ENCODE measurements around the gene C10orf71. TPM values are rescaled to one million over a fixed set of nuclear protein-coding genes. Genes with fewer than 3 reads are reported as not detected.
A peak's percentile ranks its signal among the peaks of the same experiment; 100 is the strongest.

C10orf71 gene
- total RNA-seq, 2 experiments from 2014 or later = not detected

DNA sequence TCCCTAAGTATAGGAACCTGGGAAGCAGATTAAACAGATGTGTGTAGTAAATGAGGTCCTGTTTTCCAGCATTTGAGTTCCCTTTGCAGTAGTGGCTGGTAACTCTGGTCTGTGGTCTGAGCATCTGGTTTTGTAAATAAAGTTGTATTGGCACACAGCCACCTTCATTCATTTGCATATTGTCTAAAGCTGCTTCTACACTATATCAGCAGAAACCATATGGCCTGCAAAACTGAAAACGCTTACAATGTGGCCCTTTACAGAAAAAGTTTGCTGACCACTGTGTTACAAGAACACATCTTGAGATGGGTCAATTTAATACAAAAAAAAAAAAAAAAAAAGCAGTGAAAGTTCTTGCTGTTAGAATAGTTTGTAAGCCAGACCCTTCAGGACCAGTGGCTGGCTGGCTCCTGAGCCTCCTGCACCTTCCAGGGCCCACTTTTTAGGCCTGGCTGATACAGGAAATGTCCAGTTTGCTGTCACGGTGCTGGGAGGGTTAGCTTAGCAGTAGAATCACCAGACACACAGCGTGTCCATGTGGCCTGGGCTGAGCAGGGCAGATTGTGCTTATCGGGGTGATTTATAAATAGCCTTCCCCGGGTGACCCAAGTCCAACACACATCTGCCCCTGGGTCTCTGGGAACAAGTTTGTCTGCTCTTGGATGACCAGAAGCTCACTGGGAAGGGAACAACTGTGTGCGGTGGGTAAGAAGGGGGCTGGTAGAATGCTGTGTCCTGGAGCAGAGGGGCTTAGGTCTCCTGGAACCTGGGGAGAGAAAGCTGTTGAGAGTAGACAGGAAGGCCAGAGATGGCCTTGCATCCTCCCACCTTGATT lies 1.4 kb downstream of the C10orf71 start:
- H3K9me3 Mint-ChIP-seq = no peaks in the 10 kb centered on the region
- H3K4me1 Mint-ChIP-seq (ENCODE audit: low read depth) = no peaks in the 10 kb centered on the region
- H3K27ac Mint-ChIP-seq = no peak overlapping the region
- H3K4me3 Mint-ChIP-seq = no peak overlapping the region
- no peaks in the 10 kb centered on the region for H3K36me3 Mint-ChIP-seq (ENCODE audit: low read depth)
- DNase-seq = no peak
- peaks cover 3% of the 10 kb centered on the region for H3K27me3 Mint-ChIP-seq (ENCODE audit: low read depth)
- intact Hi-C loops (cut with micrococcal nuclease) = no loop called here
- CTCF ChIA-PET = no interaction called here

DNA sequence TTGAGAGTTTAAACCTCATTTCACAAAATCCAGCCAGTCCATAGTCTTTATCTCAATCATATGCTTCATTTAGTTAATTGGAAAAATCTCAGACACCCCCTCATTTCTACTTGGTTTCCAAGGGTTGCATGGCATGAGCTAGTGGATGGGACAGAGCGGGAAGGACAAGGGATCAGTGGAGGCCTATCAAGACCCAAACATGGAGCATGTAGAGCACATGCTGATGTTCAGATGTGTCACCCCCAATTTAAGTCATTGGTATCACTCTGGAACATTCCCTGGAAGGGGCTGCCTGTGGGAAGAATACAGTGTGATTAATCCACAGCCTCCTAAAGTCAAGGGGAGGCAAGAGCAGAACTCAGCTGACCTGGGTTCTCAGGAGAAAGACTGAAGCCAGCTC lies 2.3 kb downstream of the C10orf71 start:
- no peak for DNase-seq
- Mint-ChIP-seq H3K9me3 (no peaks in the 10 kb centered on the region), H3K27me3 (ENCODE audit: low read depth) (peaks cover 3% of the 10 kb centered on the region), H3K36me3 (ENCODE audit: low read depth) (no peaks in the 10 kb centered on the region), H3K4me1 (ENCODE audit: low read depth) (no peaks in the 10 kb centered on the region), H3K27ac (no peak overlapping the region), H3K4me3 (no peak overlapping the region)
- intact Hi-C loops (cut with micrococcal nuclease) = no loop called here
- CTCF ChIA-PET = no interaction called here

DNA sequence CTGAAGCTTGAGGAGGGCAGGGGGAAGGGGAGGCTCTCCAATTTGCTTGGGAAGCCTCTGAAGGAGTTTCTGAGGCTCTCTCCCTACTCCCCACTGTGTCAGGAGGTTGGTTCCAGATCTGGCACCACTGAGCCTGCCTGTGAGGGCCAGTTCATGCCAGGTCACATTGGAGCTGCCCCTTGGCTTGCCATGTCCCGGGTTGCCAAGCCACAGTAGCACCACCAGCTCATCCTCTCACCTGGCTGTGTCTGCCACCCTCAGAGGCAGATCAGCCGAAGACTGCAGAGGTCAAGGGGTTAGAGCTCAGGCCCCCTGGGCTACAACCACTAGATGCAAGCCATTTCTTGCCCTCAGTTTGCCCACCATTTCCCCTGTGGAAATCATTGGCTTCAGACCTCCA lies 3.1 kb downstream of the C10orf71 start:
- Mint-ChIP-seq H3K27me3 (ENCODE audit: low read depth) (peaks cover 3% of the 10 kb centered on the region), H3K9me3 (no peaks in the 10 kb centered on the region), H3K4me1 (ENCODE audit: low read depth) (no peaks in the 10 kb centered on the region), H3K27ac (no peak overlapping the region), H3K4me3 (no peak overlapping the region), H3K36me3 (ENCODE audit: low read depth) (no peaks in the 10 kb centered on the region)
- no peak for DNase-seq
- intact Hi-C loops (cut with micrococcal nuclease) = no loop called here
- CTCF ChIA-PET = no interaction called here

DNA sequence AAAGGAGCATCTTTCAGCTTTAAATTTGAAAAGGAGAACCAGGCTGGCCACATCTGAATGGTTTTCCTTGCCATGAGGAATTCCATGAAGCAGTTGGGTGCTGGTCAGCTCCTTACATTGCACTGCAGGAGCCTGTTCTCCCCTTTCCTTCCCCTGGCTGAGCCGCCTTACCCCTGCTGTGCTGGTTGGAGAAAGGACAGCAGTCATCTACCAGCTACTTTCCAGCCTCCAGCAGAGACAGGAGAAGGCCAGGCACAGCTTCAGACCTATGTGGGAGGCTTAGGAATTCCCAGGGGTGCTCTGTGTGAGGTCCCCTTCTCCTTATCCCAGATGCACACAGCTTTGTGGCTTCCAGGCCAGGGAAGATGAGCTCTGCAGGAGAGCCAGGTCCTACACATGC lies 4.7 kb downstream of the C10orf71 start:
- peaks cover 3% of the 10 kb centered on the region for H3K27me3 Mint-ChIP-seq (ENCODE audit: low read depth)
- H3K36me3 Mint-ChIP-seq (ENCODE audit: low read depth) = no peaks in the 10 kb centered on the region
- no peaks in the 10 kb centered on the region for H3K4me1 Mint-ChIP-seq (ENCODE audit: low read depth)
- H3K27ac Mint-ChIP-seq = no peak overlapping the region
- DNase-seq = no peak
- no peak overlapping the region for H3K4me3 Mint-ChIP-seq
- intact Hi-C loops (cut with micrococcal nuclease) = no loop called here
- no peaks in the 10 kb centered on the region for H3K9me3 Mint-ChIP-seq
- CTCF ChIA-PET = no interaction called here

DNA sequence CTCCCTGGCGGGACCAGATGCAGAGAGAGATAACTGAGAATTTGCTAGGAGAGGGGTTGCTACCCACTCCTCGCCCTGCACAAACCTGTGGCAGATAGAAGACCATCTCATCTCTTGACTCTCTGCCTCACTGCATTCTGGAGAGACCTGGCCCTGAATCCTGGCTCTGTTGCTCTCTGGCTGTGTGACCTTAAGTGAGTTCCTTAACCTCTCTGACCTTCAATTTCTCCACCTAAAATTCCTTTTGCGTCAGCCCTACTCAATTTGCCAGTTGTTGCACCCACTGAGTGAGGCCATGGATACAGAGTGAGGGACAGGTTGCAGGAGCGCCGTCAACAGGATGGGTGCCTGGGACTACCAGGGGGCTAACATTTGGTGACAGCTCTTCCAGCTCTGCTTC lies 5.2 kb downstream of the C10orf71 start:
- Mint-ChIP-seq H3K27ac (no peak overlapping the region), H3K9me3 (no peaks in the 10 kb centered on the region), H3K4me3 (no peak overlapping the region), H3K4me1 (ENCODE audit: low read depth) (no peaks in the 10 kb centered on the region), H3K27me3 (ENCODE audit: low read depth) (peaks cover 3% of the 10 kb centered on the region), H3K36me3 (ENCODE audit: low read depth) (no peaks in the 10 kb centered on the region)
- CTCF ChIA-PET = no interaction called here
- intact Hi-C loops (cut with micrococcal nuclease) = no loop called here
- DNase-seq = no peak

DNA sequence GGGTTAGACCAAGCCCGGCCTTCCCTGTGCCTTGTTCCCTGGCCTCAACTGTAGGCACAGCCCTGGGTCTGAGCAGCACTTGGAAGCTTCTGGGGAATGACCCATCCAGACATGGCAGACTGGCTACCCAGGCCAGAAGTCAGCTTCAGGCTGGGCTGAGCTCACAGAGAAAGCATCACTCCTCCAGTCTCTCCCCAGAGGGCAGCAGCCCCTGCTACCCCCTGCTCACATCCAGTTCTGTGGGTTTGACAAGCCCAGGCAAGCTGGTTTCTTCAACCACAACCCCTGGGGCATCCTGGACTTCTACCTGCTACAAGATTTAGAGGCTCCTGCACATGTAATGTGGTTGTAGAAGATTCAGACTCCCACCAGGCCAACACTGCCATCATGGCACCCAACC lies 9.0 kb downstream of the C10orf71 start:
- peaks cover 13% of the 10 kb centered on the region for H3K4me1 Mint-ChIP-seq (ENCODE audit: low read depth)

DNA sequence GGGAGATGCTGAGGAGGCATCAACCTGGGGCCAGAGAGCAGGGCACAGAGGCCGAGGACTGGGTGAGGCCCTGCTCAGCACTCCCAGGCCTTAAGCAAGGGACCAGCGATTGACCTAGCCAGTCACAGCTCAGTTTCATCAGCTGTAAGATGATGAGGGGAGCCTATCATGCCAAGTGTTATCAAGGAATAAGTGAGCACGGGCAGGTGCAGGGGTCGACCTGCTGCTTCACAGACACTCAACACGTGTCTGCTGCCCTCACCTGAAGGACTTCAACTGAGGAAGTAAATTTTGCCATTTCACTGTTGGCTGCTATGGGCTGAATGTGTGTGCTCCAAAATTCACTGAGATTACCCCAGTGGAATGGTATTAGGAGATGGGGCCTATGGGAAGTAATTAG lies 9.9 kb downstream of the C10orf71 start:
- Mint-ChIP-seq H3K27ac (no peak overlapping the region), H3K27me3 (ENCODE audit: low read depth) (peaks cover 5% of the 10 kb centered on the region), H3K9me3 (no peaks in the 10 kb centered on the region), H3K4me3 (no peak overlapping the region), H3K36me3 (ENCODE audit: low read depth) (no peaks in the 10 kb centered on the region), H3K4me1 (ENCODE audit: low read depth) (peaks cover 13% of the 10 kb centered on the region)
- intact Hi-C loops (cut with micrococcal nuclease) = no loop called here
- CTCF ChIA-PET = no interaction called here
- no peak for DNase-seq

More for the DNA sequence above, 9.0 kb downstream of the C10orf71 start:
- peaks cover 5% of the 10 kb centered on the region for H3K27me3 Mint-ChIP-seq (ENCODE audit: low read depth)
- CTCF ChIA-PET = interaction anchor here (0.7 kb wide), 1 partner anchor 10 kb away, joined by 3 read pairs; no protein-coding TSS in a partner anchor
- no peak overlapping the region for H3K4me3 Mint-ChIP-seq
- no peak for DNase-seq
- no peaks in the 10 kb centered on the region for H3K36me3 Mint-ChIP-seq (ENCODE audit: low read depth)
- no peaks in the 10 kb centered on the region for H3K9me3 Mint-ChIP-seq
- no peak overlapping the region for H3K27ac Mint-ChIP-seq
- intact Hi-C loops (cut with micrococcal nuclease) = no loop called here

DNA sequence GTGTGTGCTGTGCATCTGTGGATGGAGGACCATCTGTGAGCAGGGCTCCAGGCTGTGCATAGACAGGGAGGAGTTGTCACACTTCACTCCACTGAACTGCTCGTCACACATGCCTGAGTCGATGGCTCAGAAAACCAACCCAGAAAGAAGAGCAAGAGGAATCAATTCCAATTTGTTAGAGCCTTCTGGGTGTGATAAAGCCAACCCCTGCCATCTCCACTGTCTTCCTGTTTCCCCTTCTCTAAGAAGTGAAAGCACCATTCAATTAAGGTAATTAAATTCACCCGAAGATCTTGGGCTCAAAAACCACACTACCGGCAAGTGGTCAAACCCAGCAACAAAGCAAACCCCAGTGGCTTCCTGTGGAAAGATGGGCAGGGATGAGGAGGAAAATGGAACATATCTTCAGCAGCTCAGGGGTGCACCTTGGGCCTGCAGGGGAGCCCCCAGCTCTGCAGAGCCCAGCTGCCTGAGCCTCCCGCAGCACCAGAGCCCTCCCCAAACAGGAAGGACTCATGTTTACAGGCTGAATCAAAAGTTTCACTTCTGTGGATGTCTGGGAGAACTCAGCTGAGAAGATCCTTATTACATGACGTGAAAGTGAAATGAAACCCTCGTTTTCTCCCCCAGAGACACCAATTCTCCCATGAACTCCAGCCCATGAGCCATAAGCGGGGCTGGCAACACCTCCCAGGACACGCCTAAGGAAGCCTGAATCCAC lies 10.9 kb downstream of the C10orf71 start:
- Mint-ChIP-seq H3K36me3 (ENCODE audit: low read depth) (no peaks in the 10 kb centered on the region), H3K4me3 (no peak overlapping the region), H3K4me1 (ENCODE audit: low read depth) (peaks cover 13% of the 10 kb centered on the region), H3K27ac (no peak overlapping the region), H3K9me3 (no peaks in the 10 kb centered on the region), H3K27me3 (ENCODE audit: low read depth) (peaks cover 1% of the 10 kb centered on the region)
- intact Hi-C loops (cut with micrococcal nuclease) = no loop called here
- CTCF ChIA-PET = no interaction called here
- peak; percentile 10 for DNase-seq

DNA sequence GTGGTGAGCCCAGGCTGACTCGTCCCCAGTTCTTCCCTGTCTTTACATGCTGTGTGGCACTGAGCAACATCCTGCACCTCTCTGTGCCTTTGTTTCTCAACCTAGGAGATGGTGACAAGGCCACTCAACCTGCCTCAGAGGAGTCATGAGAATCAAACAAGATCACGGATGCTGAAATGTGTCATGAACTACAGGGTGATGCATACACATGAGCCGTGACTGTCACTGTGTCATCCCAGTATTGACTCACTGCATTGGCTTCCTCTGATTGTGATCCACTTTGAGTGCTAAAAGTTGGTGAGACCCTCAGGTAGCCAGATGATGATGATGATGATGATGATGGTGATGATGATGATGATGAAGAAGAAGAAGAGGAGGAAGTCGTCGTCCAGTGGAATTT lies 11.5 kb downstream of the C10orf71 start:
- Mint-ChIP-seq H3K4me1 (ENCODE audit: low read depth) (peaks cover 13% of the 10 kb centered on the region), H3K4me3 (no peak overlapping the region), H3K27me3 (ENCODE audit: low read depth) (peaks cover 1% of the 10 kb centered on the region), H3K27ac (no peak overlapping the region), H3K36me3 (ENCODE audit: low read depth) (no peaks in the 10 kb centered on the region), H3K9me3 (no peaks in the 10 kb centered on the region)
- CTCF ChIA-PET = no interaction called here
- intact Hi-C loops (cut with micrococcal nuclease) = no loop called here
- peak; percentile 36 for DNase-seq

DNA sequence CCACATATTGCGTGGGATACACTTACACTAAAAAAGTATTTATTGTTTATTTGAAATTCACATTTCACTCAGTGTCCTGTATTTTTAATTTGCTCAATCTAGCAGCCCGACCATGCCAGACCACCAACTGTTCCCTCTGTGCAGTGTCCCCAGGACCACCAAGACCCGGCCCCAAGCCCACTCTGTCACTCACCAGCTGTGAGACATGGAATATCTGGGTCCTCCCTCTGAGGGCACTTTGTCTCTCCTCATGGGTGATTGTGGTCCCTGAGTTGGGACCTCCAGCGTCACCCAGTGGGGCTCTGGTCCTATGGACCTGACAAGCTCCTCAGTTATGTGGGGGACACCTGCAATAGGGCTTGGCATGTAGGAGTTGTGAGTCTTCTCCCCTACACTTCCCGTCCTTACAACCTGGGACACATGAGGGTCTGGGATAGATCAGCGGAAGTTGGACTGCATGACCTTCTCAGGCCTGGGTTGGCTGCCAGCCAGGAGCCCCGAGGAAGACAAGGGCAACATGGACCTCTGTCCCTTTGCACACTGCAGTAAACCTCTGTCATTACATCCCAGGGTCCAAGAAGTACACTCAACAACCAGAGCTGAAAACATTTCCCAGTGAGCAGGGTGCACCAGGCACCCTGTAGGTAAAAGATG lies 12.1 kb downstream of the C10orf71 start:
- H3K27me3 Mint-ChIP-seq (ENCODE audit: low read depth) = peaks cover 1% of the 10 kb centered on the region
- intact Hi-C loops (cut with micrococcal nuclease) = no loop called here
- H3K36me3 Mint-ChIP-seq (ENCODE audit: low read depth) = no peaks in the 10 kb centered on the region
- no peak overlapping the region for H3K27ac Mint-ChIP-seq
- DNase-seq = no peak
- H3K9me3 Mint-ChIP-seq = no peaks in the 10 kb centered on the region
- CTCF ChIA-PET = no interaction called here
- peaks cover 13% of the 10 kb centered on the region for H3K4me1 Mint-ChIP-seq (ENCODE audit: low read depth)
- no peak overlapping the region for H3K4me3 Mint-ChIP-seq

DNA sequence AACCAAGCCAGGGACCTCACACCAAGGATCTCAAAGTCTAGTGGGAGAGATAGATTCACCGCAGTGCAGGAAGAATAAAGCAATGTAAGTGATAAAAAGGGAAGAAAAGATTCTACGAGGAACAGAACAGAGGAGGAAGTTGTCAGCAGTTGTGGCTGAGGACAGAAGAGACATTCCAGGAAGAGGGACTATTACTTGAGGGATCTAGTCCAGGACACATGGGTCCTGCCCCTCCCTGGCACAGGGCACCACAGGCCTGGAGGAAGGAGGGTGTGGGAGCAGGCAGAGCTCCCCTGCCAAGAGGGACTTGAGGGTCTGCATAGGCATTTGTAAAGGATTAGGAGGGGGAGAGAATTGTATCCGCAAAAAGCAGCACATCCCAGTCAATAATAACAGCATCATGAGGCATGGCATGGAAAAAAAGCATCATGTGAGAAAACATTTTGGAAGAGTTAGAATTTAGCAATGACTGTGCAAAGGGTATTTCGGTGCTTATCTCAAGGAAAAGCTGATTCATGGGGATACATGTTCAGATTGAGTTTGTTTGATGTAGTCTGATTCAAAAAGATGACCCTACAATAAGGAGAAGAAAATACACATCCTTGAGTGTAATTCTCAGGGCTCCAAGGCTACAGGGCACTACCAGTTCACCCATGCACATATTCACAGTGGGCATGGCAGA lies 12.7 kb downstream of the C10orf71 start:
- DNase-seq = no peak
- Mint-ChIP-seq H3K4me3 (no peak overlapping the region), H3K4me1 (ENCODE audit: low read depth) (peaks cover 13% of the 10 kb centered on the region), H3K36me3 (ENCODE audit: low read depth) (no peaks in the 10 kb centered on the region), H3K9me3 (no peaks in the 10 kb centered on the region), H3K27me3 (ENCODE audit: low read depth) (peaks cover 1% of the 10 kb centered on the region), H3K27ac (no peak overlapping the region)
- intact Hi-C loops (cut with micrococcal nuclease) = no loop called here
- CTCF ChIA-PET = no interaction called here

DNA sequence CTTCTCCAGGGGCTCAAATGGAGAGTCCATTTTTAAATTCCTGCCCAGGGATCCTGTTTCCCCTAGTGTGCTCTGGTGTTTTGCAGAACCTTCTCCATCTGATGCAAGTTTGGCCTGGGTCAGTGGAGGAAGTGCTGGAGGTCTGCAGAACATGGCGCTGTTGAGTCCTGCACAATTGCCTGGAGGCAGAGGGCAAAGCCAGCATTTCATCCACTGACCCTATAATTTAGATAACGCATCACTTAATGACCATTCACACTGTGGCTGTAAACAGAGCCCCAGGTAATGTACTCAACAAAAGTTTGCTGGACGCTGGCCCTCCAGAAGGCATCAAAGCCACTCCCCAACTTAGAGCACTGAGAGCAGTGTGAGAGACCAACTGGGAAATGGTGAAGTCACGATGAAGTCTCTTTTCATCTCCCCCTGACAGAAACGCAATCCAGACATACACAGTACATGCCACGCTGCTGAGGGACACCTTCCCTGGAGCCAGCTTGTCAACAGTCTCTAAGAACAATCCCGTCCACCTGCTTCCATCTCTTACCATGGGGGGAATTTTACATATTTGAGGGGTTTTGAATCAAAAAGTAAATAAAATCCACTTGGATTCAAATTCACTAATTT lies 13.4 kb downstream of the C10orf71 start:
- H3K27ac Mint-ChIP-seq = no peak overlapping the region
- peaks cover 13% of the 10 kb centered on the region for H3K4me1 Mint-ChIP-seq (ENCODE audit: low read depth)
- DNase-seq = no peak
- no peaks in the 10 kb centered on the region for H3K9me3 Mint-ChIP-seq
- intact Hi-C loops (cut with micrococcal nuclease) = no loop called here
- no peak overlapping the region for H3K4me3 Mint-ChIP-seq
- H3K27me3 Mint-ChIP-seq (ENCODE audit: low read depth) = peaks cover 1% of the 10 kb centered on the region
- CTCF ChIA-PET = no interaction called here
- H3K36me3 Mint-ChIP-seq (ENCODE audit: low read depth) = no peaks in the 10 kb centered on the region
